Kidney tubule cell (primary cell): ENCODE results near the gene UBE3A.

Experiments used
- DNase-seq: peaks from one replicate; pipeline ENCODE4 v3.0.0-alpha.2; 2018; ENCODE audit warnings: low spot score

UBE3A gene

DNA sequence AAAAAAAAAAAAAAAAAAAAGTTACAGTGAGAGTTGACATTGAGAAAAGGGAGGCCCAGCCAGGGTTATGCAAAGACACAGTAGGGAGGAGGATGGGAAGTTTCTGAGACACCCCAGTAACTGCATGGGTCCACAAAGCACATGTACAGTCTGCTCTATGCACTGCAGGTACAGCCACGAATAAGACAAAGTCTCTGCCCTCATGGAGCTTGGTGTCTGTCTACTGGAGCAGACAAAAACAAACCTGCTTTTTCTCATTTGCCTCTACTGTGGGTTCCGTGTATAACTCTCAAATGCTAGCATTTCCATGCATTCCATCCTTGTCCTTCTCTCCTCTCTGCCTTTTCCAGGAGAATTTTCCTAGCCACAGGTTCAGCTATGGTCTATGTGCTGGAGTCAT, 107.4 kb downstream of the UBE3A start:
- no peak for DNase-seq

DNA sequence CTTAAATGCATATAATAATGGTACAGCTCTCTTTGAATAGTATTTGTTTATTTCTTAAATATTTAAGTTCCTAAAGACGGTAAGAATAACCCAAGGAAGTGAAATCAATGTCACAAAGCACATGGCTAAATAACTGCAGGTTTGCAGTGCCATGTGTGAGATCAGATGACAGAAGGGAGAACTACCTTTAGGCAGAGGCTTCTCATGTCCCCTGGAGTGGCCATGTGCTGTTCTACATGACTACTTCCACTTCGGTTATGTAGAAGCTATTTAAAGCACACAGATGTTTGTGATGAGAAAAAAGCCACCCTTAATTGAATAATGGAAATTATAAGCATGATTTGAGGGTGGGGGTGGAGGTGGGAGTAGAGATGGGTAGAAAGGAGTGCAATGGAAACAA, 109.1 kb downstream of the UBE3A start:
- DNase-seq, result no peak

DNA sequence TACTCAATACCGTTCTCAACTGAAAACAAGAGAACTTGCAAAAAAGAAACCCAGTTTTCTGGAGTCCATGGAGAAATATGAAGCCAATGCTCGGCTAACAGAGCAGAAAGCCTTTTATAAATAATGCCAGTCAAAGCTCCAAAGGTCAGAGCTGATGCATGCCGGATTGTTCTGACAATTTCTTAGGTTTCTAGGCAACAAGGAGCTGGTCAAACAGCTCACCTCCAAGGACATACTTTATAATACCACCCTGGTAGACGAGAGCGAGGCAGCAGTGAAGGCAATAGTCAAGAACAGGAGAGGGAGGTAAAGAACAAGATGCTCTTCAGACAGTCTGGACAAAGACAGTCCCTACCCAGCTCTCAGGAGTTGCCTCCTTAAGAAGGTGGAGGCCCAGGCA, 111.1 kb downstream of the UBE3A start:
- DNase-seq, result peak; percentile 18

DNA sequence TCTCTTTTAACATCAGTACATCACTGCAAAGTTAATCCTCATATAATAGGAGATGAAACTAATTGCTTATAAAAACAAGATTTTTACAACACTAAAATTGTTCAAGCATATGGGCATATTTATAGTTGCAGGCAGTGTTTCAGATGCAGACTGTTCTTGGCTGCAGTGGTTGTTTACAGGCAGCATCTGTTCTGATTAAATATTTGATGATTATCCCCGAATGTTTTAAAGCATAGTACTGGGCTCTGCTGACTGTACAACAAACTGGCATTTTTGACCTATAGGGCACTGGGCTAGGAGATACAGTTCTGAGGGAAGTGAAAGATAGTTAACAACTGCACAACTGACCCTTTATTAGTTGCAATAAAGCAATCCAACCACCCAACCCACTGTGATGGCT, 113.6 kb downstream of the UBE3A start:
- no peak for DNase-seq

DNA sequence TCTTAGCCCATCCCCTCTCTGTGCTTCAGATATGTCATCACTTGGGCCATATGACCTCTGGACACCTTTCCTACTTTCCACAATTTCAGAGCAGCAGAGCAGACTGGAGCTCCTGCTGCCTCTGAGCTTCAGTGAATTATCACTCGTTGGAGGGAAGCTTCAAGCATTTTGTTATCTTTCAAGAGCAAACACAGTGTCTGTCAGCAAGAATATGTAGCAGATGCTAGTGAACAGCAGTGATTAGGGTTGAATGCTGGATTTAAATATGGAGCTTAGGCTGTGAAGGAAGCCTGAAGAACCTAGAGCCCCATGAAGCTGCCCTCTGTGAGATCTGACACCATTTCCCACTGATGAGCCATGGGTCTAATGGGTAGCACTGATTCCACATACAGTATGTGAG, 115.4 kb downstream of the UBE3A start:
- DNase-seq, result no peak

DNA sequence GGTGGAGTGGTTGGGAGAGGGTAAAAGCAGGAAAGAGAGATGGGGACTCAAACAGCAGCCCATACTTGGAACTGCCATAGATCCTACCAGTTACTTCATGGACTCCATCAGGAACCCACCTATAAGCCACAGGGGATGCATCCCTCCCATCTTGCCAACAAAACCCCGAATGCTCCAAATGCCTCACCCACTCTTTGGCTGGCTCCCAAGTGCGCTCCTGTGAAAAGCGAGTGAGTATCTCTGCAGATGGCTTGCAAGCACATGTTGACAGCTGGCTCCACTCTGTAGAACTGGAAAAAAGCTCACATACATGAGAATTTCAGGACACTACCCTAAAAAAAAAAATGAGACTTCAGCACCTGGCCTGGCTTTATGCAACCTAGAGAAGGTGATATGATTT, 151.0 kb downstream of the UBE3A start:
- DNase-seq, result no peak
